T-helper 22 cell (primary cell): Measurements from ENCODE around the gene TLK2.
"Not testable (repeated sequence)": the region's sequence is repeated elsewhere in the genome, so short reads cannot be mapped to it uniquely, and the experiment has no call there.

Source experiments
- DNase-seq: peaks from one replicate; pipeline ENCODE4 v3.0.0-alpha.2; 2020; ENCODE audit warnings: low read depth

The TLK2 gene

DNA sequence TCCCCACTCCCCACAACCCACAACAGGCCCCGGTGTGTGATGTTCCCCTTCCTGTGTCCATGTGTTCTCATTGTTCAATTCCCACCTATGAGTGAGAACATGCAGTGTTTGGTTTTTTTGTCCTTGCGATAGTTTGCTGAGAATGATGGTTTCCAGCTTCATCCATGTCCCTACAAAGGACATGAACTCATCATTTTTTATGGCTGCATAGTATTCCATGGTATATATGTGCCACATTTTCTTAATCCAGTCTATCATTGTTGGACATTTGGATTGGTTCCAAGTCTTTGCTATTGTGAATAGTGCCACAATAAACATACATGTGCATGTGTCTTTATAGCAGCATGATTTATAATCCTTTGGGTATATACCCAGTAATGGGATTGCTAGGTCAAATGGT, 82.3 kb downstream of the TLK2 start:
- DNase-seq, result not testable (repeated sequence)

- DNase-seq, result no peak
Measured at GRCh38 chr17:62562656-62563055, 84.0 kb downstream of the TLK2 start.

- DNase-seq, result no peak
Measured at GRCh38 chr17:62565817-62566216, 87.2 kb downstream of the TLK2 start.

DNA sequence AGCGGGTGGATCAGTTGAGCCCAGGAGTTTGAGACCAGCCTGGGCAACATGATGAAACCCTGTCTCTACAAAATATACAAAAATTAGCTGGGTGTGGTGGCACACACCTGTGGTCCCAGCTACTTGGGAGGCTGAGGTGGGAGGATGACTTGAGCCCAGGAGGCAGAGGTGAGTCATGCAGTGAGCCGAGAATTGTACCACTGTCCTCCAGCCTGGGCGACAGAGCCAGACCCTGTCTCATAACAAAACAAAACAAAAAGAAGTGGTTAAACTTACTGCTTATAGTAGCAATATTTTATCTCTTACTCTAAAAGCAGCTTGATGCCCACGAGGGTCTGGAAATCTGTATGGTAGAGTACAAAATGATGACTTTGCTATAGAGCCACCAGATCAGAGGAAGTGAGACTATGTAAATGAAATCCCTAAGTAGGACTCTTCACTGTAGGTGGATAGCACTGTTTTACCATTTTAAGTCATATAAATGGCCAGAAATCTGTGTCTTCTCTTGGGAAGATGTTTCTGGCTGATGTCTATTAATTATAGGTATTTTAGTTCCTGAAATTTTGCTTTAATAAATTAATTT, 88.5 kb downstream of the TLK2 start:
- DNase-seq, result no peak

GRCh38 chr17:62572488-62572887, 93.9 kb downstream of the TLK2 start:
- DNase-seq, result no peak

- no peak for DNase-seq
Measured at GRCh38 chr17:62572888-62573401, 94.3 kb downstream of the TLK2 start.

DNA sequence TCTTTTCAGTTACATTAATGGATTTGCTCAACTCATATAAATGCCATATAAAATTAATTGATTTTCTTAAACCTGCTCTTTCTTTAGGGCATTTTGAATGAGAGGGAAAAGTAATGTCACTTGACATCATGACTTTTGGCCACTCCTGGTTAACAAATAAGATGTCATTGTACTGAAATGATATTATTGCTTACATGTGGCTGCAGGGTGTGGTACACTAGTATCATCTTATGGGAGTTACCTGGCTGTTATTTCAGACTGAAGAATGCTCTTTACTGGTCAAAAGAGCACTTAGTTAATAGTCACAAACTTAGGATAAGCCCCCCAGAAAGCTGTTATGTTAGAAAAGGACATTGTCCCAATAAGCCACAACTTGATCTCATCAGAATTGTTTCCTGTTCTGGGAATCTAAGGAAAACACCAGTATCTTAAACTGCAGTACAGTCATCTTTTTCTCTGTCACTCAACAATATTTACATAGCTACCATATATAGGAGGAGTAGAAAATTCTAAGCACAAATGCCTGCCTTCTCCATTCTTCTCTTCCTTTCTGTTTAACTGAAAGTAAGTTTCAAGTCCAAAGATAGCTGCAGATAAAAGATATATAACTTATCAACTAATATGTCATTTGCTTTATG, 95.0 kb downstream of the TLK2 start:
- DNase-seq, result no peak

GRCh38 chr17:62576382-62576781, 97.8 kb downstream of the TLK2 start:
- DNase-seq, result no peak

GRCh38 chr17:62578757-62579487, 100.3 kb downstream of the TLK2 start:
- DNase-seq, result no peak

- DNase-seq, result no peak
Measured at GRCh38 chr17:62580947-62581346, 102.3 kb downstream of the TLK2 start.

GRCh38 chr17:62581764-62582163, 103.1 kb downstream of the TLK2 start:
- DNase-seq, result no peak

- DNase-seq, result no peak
Measured at GRCh38 chr17:62587554-62587953, 108.9 kb downstream of the TLK2 start.

- no peak for DNase-seq
Measured at GRCh38 chr17:62588109-62588508, 109.5 kb downstream of the TLK2 start.

DNA sequence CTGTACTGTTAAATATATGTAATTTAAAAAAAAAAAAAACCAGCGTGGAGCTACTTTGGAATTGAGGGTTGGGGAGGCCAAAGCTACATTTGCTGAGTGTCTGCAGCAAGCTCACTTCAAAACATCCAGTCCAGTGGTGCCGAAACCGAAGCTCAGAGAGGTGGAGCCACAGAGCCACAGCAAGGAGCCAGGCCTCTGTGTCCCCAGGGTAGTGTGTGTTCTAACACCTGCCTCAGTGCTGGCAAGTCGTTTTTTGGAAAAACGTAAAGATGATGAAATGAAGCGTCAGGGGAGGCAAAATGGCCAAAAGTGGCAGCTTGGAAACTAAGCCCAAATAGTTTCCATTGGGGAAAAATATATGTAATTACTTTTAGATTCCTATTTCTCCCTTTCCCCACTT, 112.7 kb downstream of the TLK2 start:
- DNase-seq, result no peak

DNA sequence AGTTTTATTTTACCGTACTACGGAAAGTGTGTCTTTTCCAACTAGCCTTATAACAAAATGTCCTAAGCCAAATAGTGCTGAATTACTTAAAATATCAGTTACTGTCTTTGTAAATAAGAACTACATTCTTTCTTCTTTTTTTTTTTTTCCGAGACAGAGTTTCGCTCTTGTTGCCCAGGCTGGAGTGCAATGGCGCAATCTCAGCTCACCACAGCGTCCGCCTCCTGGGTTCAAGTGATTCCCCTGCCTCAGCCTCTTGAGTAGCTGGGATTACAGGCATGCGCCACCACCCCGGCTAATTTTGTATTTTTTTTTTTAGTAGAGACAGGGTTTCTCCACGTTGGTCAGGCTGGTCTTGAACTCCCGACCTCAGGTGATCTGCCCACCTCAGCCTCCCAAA, 113.2 kb downstream of the TLK2 start:
- DNase-seq, result not testable (repeated sequence)

GRCh38 chr17:62592341-62593099, 113.9 kb downstream of the TLK2 start:
- no peak for DNase-seq

DNA sequence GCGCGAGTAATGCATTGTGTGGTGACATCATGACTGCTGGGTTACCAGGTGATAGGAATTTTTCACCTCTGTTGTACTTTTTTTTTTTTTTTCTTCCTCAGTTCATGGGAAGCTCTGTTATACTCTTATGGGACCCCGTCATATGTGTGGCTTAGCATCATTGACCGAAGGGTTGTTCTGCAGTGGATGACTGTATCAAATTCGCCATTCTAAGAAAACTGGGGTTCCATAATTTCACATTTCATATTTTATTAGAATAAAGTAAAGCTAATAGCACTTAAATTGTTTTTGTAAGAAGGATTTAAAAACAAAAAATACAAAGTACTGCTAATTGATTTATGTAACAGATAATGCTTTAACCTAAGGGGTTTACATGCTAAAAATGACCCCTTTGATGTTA, 116.9 kb downstream of the TLK2 start:
- DNase-seq, result no peak

- no peak for DNase-seq
Measured at GRCh38 chr17:62596662-62597061, 118.0 kb downstream of the TLK2 start.

GRCh38 chr17:62597150-62597549, 118.5 kb downstream of the TLK2 start:
- DNase-seq, result no peak

GRCh38 chr17:62597920-62598319, 119.3 kb downstream of the TLK2 start:
- DNase-seq, result no peak

DNA sequence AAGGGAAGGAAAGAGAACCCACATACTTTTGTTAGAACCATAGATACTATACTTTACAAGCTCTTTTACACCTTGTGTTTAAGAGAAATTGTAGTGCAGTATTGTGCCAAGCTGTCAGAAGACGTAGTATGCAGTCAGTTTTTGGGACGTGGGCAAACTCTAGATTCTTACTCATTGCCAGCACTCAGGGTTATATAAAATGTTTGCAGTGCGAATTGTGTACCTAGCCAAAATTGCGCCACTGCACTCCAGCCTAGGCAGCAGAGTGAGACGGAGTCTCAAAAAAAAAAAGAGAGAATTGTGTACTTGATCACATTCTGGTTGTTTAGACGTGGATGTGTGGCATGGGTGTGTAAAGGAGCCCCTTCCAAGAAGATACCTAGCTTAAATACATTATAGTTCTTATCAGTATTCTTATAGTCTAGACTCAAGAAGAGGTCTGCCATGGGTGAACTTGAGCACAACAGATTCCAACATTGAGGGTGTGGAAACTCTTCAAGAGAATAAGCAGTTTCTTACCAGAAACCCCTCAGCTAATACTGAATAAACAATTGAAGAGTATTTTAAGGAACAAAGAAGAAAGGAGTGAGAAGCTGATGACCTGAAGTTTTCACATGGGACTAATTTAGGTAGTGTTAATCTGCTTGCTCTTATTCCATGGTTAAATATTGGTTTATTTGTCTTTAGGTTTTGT, 121.5 kb downstream of the TLK2 start:
- DNase-seq, result no peak

DNA sequence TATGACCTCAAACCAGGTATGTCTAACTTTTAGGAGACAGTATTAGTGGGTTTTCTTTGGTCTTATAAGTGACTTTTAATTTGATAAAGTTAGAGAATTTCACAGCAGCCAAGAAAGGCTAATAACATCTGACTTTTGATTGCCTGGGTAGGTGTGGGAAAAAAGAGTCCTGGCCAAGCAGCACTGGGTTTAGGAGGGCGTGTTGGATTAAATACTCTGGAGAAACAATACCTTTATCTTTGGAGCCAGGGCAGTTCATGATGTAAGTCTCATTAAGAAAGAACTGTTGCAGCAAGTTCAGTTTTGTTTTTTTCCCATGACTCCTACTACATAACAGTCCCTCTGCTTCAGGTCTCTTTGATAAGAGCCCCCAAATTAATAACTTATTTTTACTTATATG, 122.2 kb downstream of the TLK2 start:
- DNase-seq, result no peak
